Testis (tissue), 2 donors: ENCODE data around the gene CREG2.

Experiments
- CTCF ChIP-seq, 3 experiments: fragments of 450-650 bp in 2 of 3; fragments of 200-600 bp in 1 of 3; sonication (generic) in 1 of 3; IDR thresholded peaks; one replicate each; pipeline ENCODE4 v1.5.1; 2016 to 2019; ENCODE audit warnings: antibody characterized with exemption in 3 of 3, mild to moderate bottlenecking in 2 of 3, moderate library complexity in 1 of 3
- POLR2A ChIP-seq: fragments of 450-650 bp; IDR thresholded peaks from one replicate; pipeline ENCODE4 v1.6.1; 2017; ENCODE audit warnings: antibody characterized with exemption, mild to moderate bottlenecking, moderate library complexity

GRCh38 chr2:101398116-101398821 is 11.0 kb upstream of the CREG2 start:
- no peak for TF ChIP-seq CTCF (IDR thresholded peaks at IDR 0.05)
- TF ChIP-seq POLR2A: no peak
